GM13977 (cell line): Measurements from ENCODE around the gene SRCIN1.

Experiments
- DNase-seq: peaks from one replicate; pipeline ENCODE4 v3.0.0; 2012; ENCODE audit warnings: low spot score
- CTCF ChIP-seq: IDR thresholded peaks from 2 replicates; pipeline ENCODE4 v1.5.1; 2012; ENCODE audit warnings: mild to moderate bottlenecking, control low read depth; ENCODE audit not compliant: insufficient read depth; ENCODE audit errors: extremely low read depth, missing control alignments
- in situ Hi-C: fragments of 300-500 bp; cut with MboI; formaldehyde crosslinking; loops from one replicate; pipeline ENCODE4 v1.12.0; 2022; ENCODE audit warnings: low sequenced_read_pairs, low pct_unique_long_range_greater_than_20kb, mixed read lengths, inconsistent platforms; ENCODE audit not compliant: unreplicated experiment

SRCIN1 gene

GRCh38 chr17:38567350-38567749 lies 38.4 kb downstream of the SRCIN1 start:
- TF ChIP-seq CTCF: no peak
- in situ Hi-C loops: no loop called here
- DNase-seq: no peak

DNA sequence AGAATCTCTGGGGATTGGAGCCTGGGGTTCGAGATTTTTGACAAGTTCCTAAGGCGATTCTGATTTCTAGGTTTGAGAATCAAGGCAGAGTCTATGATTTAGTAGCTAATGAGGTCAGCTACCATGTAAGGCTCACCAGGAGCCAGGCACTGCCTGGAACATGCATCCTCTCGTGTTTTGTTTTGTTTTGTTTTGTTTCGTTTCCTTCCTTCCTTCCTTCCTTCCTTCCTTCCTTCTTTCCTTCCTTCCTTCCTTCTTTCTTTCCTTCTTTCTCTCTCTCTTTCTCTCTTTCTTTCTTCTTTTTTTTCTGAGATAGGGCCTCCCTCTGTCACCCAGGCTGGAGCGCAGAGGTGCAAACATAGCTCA lies 39.1 kb downstream of the SRCIN1 start:
- TF ChIP-seq CTCF: no peak
- in situ Hi-C loops: no loop called here
- no peak for DNase-seq

- no peak for DNase-seq
- no peak for TF ChIP-seq CTCF
- in situ Hi-C loops: no loop called here
Measured at GRCh38 chr17:38565853-38566665, 39.7 kb downstream of the SRCIN1 start.

DNA sequence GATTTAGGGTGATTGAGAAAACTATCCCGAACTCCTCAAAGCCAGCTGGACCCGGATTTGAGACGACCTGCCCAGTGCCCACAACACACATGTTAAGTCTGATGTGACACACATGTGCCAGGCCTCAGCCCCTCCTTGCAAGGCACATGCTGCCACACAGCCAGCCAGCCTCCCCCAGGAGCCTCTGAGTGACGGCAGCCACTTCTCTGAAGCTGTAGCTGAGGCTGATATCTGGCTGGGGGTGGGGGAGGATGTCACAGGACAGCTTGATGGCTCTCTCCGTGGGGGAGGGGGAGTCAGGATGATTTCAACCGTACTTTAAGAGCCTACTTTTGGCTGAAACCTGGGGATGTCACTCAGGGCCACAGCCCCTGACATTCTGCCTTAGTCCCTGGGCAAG lies 40.9 kb downstream of the SRCIN1 start:
- no peak for TF ChIP-seq CTCF
- DNase-seq: no peak
- in situ Hi-C loops: no loop called here

DNA sequence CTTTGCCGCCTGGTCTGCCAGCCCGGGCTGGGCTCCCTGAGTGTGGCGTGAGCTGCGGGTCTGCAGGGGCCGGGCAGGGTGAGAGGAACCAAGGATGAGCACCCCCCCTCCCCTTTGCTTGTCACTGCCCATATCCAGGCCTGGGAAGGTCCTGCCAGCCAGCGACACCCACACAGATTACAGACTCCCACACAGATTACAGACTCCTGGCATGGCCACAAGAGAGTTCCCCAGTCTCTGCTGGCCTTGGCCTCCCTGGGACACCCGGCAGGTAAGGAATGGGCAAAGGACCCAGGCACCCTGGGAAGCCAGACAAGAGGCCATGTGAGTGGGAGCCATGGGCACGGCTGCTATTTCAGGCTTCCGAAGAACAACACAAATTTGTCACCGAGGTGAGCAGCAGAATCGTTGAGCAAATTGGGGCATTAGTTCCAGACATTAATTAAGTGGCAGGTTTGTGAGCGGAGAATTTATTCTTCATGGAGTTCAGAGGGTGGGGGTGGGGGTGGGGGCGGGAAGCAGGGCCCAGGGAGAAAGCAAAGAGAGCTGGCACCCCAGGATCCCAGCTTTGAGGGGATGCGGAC lies 41.4 kb downstream of the SRCIN1 start:
- no peak for DNase-seq
- in situ Hi-C loops: no loop called here
- TF ChIP-seq CTCF: no peak

DNA sequence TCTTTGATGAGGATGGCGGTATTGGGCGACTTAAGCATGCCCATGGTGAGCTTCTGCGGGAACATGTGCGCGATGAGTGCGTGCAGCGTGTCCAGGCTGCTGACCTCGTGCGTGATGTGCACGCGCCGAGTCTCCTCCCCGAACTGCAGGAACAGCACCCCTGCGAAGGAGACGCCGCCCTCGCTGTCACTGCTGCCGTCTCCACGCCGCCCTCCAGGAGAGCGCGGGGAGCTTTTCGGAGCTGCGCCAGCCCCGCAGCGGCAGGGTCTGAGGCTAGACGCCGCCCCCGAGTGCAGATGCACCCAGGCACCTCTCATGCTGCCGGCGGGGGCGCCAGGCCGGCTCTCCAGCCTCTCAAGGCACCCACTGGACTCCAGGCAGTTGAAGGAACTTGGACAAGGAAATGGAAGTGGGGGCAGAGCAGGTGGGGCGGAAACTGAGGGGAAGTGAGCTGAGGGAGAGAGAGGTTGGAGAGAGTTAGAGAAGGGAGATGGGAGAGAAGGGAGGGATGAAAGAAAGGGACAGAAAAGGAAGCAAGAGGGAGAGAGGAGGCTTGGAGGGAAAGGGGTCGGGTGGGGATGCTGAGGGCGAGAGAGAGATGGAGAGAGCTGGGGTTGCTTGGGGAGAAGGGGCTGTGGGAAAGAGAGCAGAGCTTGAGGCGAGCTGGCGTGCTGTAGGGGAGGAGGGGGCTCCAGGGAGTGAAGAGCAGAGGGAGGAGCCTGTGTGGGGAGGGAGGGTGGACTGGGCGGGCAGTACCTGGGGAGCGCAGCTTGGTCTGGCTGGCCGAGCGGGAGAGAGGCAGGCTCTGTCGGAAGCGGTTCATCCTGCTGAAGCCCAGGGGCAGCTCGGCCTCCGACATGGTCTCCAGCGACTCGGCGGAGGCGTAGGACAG lies 42.1 kb downstream of the SRCIN1 start:
- no peak for DNase-seq
- TF ChIP-seq CTCF: no peak
- in situ Hi-C loops: no loop called here
